GM10248 (cell line): Measurements from ENCODE around the gene RPL7A.

Experiments used
- CTCF ChIA-PET: fragments of 300-600 bp; sonication (Branson Sonifier 250); formaldehyde crosslinking; extraction: SDS; loops from one replicate; lab custom pipeline; 2021; ENCODE audit warnings: antibody characterized with exemption; lab: Yijun Ruan, JAX
- POLR2A ChIA-PET: fragments of 350-650 bp; sonication (Branson Sonifier 250); formaldehyde crosslinking; extraction: SDS; loops from one replicate; lab custom pipeline; 2020; ENCODE audit warnings: antibody characterized with exemption; lab: Yijun Ruan, JAX
- DNase-seq: peaks from one replicate; pipeline ENCODE4 v3.0.0; 2012; ENCODE audit errors: extremely low spot score
- CTCF ChIP-seq: IDR thresholded peaks from 2 replicates; pipeline ENCODE4 v1.5.1; 2012; ENCODE audit warnings: mild to moderate bottlenecking, low read depth; ENCODE audit errors: extremely low read depth, missing control alignments, control extremely low read depth

The RPL7A gene

GRCh38 chr9:133396952-133397351 is 48.9 kb downstream of the RPL7A start:
- TF ChIP-seq CTCF: peak; percentile 36
- ChIA-PET CTCF (interaction anchor here (1.7 kb wide), 1 partner anchor 81 kb away, joined by 5 read pairs; the partner anchor contains the start of gene SLC2A6), POLR2A (interaction anchor here (1.4 kb wide), 1 partner anchor 88 kb away, joined by 3 read pairs; no protein-coding TSS in a partner anchor)
- no peak for DNase-seq

- DNase-seq: no peak
- POLR2A ChIA-PET: interaction anchor here (1.4 kb wide), 1 partner anchor 87 kb away, joined by 3 read pairs; no protein-coding TSS in a partner anchor
- CTCF ChIA-PET: no interaction called here
- no peak for TF ChIP-seq CTCF
Measured at GRCh38 chr9:133397370-133397769, 49.4 kb downstream of the RPL7A start.

- DNase-seq: no peak
- POLR2A ChIA-PET: no interaction called here
- no peak for TF ChIP-seq CTCF
- CTCF ChIA-PET: interaction anchor here (1.2 kb wide), 1 partner anchor 8 kb away, joined by 4 read pairs; no protein-coding TSS in a partner anchor
Measured at GRCh38 chr9:133397895-133398294, 49.9 kb downstream of the RPL7A start.

GRCh38 chr9:133400292-133400691 is 52.3 kb downstream of the RPL7A start:
- no peak for DNase-seq
- TF ChIP-seq CTCF: no peak
- ChIA-PET CTCF (no interaction called here), POLR2A (no interaction called here)
